DOHH2 (cell line): ENCODE data around the gene TPH2.

Experiments
- H3F3A ChIP-seq: fragments of 200-600 bp; sonication (generic), shearing (Covaris generic); 2 replicates; pipeline ENCODE4 v1.6.0; 2016; ENCODE audit warnings: antibody characterized with exemption, mild to moderate bottlenecking; ENCODE audit not compliant: control insufficient read depth, insufficient read depth
- H3K27ac ChIP-seq: fragments of 200-600 bp; sonication (generic); 2 replicates; pipeline ENCODE4 v1.5.1; 2014; ENCODE audit warnings: low read depth, mild to moderate bottlenecking, low read length, moderate library complexity
- H3K27me3 ChIP-seq: fragments of 200-600 bp; sonication (generic); 2 replicates; pipeline ENCODE4 v1.6.1; 2014; ENCODE audit warnings: mild to moderate bottlenecking, low read length, mixed read lengths; ENCODE audit not compliant: control insufficient read depth
- H3K36me3 ChIP-seq: fragments of 200-600 bp; sonication (generic); 2 replicates; pipeline ENCODE4 v1.6.1; 2014; ENCODE audit warnings: mild to moderate bottlenecking, low read length, moderate library complexity, mixed read lengths; ENCODE audit not compliant: control insufficient read depth
- H3K4me1 ChIP-seq: fragments of 200-600 bp; sonication (generic); 2 replicates; pipeline ENCODE4 v1.6.1; 2014; ENCODE audit warnings: mild to moderate bottlenecking, low read length, mixed read lengths; ENCODE audit not compliant: control insufficient read depth
- H3K4me2 ChIP-seq: fragments of 200-600 bp; sonication (generic); 2 replicates; pipeline ENCODE4 v1.6.0; 2014; ENCODE audit warnings: mild to moderate bottlenecking, low read length, moderate library complexity
- H3K4me3 ChIP-seq: fragments of 200-600 bp; sonication (generic); 2 replicates; pipeline ENCODE4 v1.5.1; 2014; ENCODE audit warnings: mild to moderate bottlenecking, low read length, mixed read lengths
- H3K79me2 ChIP-seq: fragments of 200-600 bp; sonication (generic); 2 replicates; pipeline ENCODE4 v1.6.1; 2014; ENCODE audit warnings: mild to moderate bottlenecking, low read length, mixed read lengths; ENCODE audit not compliant: control insufficient read depth
- H3K9me2 ChIP-seq: fragments of 200-600 bp; sonication (generic); replicated peaks from 2 replicates; pipeline ENCODE4 v1.6.1; 2014; ENCODE audit warnings: mild to moderate bottlenecking, low read length, mixed read lengths; ENCODE audit not compliant: control insufficient read depth
- H3K9me3 ChIP-seq: fragments of 200-600 bp; sonication (generic); 2 replicates; pipeline ENCODE4 v1.6.1; 2014; ENCODE audit warnings: antibody characterized with exemption, low read length, mixed read lengths; ENCODE audit not compliant: control insufficient read depth, insufficient read depth
- H4K20me1 ChIP-seq: fragments of 200-600 bp; sonication (generic); 2 replicates; pipeline ENCODE4 v1.6.0; 2014; ENCODE audit warnings: low read depth, mild to moderate bottlenecking, antibody characterized with exemption, low read length, moderate library complexity; ENCODE audit not compliant: control insufficient read depth, insufficient read depth
- EZH2phosphoT487 ChIP-seq: fragments of 200-600 bp; sonication (generic); IDR thresholded peaks from 2 replicates; pipeline ENCODE4 v1.6.1; 2017; ENCODE audit warnings: borderline replicate concordance, mild to moderate bottlenecking, antibody characterized with exemption, low read length, moderate library complexity, mixed read lengths
- TF ChIP-seq, protein P1 (sequence below): fragments of 200-600 bp; sonication (generic); IDR thresholded peaks from one replicate; pipeline ENCODE4 v1.5.1; 2014; ENCODE audit warnings: antibody characterized with exemption, mild to moderate bottlenecking, low read depth, low read length; ENCODE audit not compliant: poor library complexity, severe bottlenecking

The TPH2 gene

GRCh38 chr12:71955970-71956369 is 17.3 kb downstream of the TPH2 start:
- no peaks in the 10 kb centered on the region for H4K20me1 ChIP-seq
- no peaks in the 10 kb centered on the region for H3K9me2 ChIP-seq
- no peaks in the 10 kb centered on the region for H3K36me3 ChIP-seq

GRCh38 chr12:71958056-71958455 is 19.4 kb downstream of the TPH2 start:
- H3K36me3 ChIP-seq = no peaks in the 10 kb centered on the region
- peaks cover 3% of the 10 kb centered on the region; the same call in 1 of the 2 replicates for H3K27me3 ChIP-seq
- H3K4me3 ChIP-seq = no peak overlapping the region
- no peaks in the 10 kb centered on the region for H3K9me2 ChIP-seq
- H3K9me3 ChIP-seq = no peaks in the 10 kb centered on the region
- no peak overlapping the region for H3K4me2 ChIP-seq
- H3K27ac ChIP-seq = no peak overlapping the region
- no peaks in the 10 kb centered on the region for H4K20me1 ChIP-seq
- no peaks in the 10 kb centered on the region for H3K4me1 ChIP-seq
- no peak for TF ChIP-seq EZH2phosphoT487
- TF ChIP-seq, protein P1, sequence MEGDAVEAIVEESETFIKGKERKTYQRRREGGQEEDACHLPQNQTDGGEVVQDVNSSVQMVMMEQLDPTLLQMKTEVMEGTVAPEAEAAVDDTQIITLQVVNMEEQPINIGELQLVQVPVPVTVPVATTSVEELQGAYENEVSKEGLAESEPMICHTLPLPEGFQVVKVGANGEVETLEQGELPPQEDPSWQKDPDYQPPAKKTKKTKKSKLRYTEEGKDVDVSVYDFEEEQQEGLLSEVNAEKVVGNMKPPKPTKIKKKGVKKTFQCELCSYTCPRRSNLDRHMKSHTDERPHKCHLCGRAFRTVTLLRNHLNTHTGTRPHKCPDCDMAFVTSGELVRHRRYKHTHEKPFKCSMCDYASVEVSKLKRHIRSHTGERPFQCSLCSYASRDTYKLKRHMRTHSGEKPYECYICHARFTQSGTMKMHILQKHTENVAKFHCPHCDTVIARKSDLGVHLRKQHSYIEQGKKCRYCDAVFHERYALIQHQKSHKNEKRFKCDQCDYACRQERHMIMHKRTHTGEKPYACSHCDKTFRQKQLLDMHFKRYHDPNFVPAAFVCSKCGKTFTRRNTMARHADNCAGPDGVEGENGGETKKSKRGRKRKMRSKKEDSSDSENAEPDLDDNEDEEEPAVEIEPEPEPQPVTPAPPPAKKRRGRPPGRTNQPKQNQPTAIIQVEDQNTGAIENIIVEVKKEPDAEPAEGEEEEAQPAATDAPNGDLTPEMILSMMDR = no peak
- no peaks in the 10 kb centered on the region for H3F3A ChIP-seq
- H3K79me2 ChIP-seq = no peaks in the 10 kb centered on the region

More at GRCh38 chr12:71955970-71956369, 17.3 kb downstream of the TPH2 start:
- H3K4me1 ChIP-seq = no peaks in the 10 kb centered on the region
- H3K4me3 ChIP-seq = no peak overlapping the region
- no peaks in the 10 kb centered on the region for H3K79me2 ChIP-seq
- no peaks in the 10 kb centered on the region for H3F3A ChIP-seq
- H3K27me3 ChIP-seq = peaks cover 3% of the 10 kb centered on the region; the same call in 1 of the 2 replicates
- TF ChIP-seq, protein P1 = no peak
- no peak for TF ChIP-seq EZH2phosphoT487
- no peak overlapping the region for H3K4me2 ChIP-seq
- H3K9me3 ChIP-seq = no peaks in the 10 kb centered on the region
- no peak overlapping the region for H3K27ac ChIP-seq

DNA sequence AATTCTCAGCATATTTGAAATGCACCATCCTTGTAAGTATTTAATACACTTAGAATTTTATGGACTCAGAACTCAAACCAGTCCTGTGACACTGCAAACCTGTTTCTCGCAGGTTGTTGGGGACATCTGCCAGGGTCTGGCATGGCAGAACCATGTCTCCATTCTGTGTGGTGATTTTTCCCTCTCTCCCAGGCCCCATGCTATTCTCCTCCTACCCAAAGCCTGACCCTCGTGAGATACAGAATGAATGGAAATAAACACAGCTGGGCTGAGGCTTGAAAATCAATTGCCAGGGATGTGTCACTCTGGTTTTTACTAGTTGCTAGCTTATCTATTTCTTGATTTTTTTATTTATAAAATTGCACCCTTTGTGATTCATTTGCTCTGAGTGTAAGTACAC is 19.8 kb downstream of the TPH2 start:
- no peak for TF ChIP-seq EZH2phosphoT487
- TF ChIP-seq, protein P1 = no peak
- Histone ChIP-seq H3K9me3 (no peaks in the 10 kb centered on the region), H4K20me1 (no peaks in the 10 kb centered on the region), H3K27ac (no peak overlapping the region), H3K4me1 (no peaks in the 10 kb centered on the region), H3K36me3 (no peaks in the 10 kb centered on the region), H3K79me2 (no peaks in the 10 kb centered on the region), H3K4me2 (no peak overlapping the region), H3K27me3 (peaks cover 3% of the 10 kb centered on the region; the same call in 1 of the 2 replicates), H3F3A (no peaks in the 10 kb centered on the region), H3K4me3 (no peak overlapping the region), H3K9me2 (no peaks in the 10 kb centered on the region)
